Effector CD8-positive, alpha-beta T cell (primary cell): ENCODE data around the gene GLP2R.
"Not testable (repeated sequence)": the region's sequence is repeated elsewhere in the genome, so short reads cannot be mapped to it uniquely, and the experiment has no call there.

ENCODE experiments used
- DNase-seq: peaks from one replicate; lab custom pipeline; 2025; lab: John Stamatoyannopoulos, UW

Gene GLP2R

DNA sequence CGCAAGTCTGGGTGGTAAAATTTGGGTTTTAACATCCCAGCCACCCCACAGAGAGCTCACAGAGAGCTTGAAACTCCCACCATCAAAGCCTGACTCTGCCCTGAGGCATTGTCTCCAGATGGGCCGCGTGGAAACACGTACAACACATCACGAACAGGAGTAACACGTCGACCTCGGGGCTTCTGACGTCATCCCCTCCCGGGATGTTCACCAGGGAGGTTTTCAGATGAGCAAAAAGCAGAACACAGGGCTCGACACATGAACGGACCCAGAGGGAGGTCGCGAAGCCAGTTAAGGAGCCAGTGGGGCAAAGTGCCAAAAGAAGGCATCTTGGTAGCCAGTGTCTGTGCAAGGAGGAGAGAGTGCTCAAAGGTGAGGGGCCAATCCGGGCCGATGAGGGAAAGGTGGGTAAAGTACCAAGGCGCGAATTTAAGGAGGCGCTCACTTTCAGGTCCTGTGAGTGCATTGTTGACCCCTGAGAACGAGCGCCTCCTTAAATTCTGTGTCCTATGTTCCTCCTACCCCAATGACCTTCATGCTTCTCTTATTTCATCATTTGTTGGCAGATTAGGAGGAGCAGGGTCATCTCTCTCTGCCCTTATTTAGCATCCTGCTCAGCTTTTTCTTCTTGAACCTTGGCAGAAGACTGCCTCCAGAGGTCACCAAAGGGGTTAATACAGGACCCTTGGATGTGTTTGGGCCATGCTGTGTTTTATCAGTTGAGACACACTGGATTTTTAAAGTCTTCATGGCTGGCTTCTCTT, 73.7 kb downstream of the GLP2R start:
- no peak for DNase-seq

- DNase-seq = no peak
These were observed 74.4 kb downstream of the GLP2R start for GRCh38 chr17:9900044-9900594.

GRCh38 chr17:9900784-9901183, 75.1 kb downstream of the GLP2R start:
- DNase-seq = no peak

DNA sequence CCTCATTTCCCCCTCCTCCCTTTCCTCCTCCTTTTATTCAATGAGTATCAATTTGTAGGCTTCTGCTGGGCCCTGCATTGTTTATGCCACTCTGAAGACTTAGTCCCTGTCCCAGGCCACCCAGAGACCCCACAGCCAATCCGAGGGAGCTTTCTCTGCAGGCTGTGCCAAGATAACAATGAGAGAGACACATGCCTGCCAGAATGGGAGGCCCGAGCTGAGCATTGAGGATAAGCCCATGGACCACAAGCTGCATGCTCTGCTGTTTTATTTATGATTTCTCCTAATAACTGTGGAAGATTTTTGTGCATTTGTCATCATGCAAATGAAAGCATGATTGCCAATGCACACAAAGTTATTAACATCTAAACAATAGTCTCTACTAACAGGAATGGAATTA, 76.4 kb downstream of the GLP2R start:
- DNase-seq = no peak

DNA sequence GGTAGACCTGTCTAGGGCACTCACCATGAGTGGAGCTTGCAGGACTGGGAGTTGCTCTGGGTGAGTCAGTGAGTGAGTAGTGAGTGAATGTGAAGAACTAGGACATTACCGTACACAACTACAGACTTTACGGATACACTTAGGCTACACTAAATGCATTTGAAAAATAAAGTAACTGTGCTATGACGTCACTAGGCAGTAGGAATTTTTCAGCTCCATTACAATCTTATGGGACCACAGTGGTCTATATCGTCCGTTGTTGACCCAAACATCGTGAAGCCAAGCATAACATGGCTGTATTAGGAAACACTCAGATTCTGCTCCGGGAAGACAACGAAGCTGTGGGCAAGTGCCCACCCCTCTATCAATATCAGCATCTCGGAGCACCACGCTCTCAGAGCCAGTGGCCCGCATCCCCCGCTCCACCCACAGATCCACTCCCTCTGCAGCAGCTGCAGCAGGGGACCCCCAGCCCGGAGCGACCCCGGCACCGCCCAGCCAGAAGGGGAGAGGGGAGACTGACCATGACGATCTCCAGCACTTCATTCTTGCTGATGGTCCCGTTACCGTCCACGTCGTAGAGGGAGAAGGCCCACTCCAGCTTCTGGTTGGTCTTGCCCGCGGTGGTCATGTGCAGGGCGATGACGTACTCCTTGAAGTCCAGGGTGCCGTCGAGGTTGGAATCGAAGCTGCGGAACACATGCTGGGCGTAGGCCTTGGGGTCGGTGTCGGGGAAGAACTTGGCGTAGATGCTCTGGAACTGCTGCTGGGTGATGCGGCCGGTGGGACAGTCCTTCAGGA, 78.8 kb downstream of the GLP2R start:
- DNase-seq = no peak

GRCh38 chr17:9905078-9905415, 79.3 kb downstream of the GLP2R start, which contains the start of gene RCVRN:
Gene RCVRN (minus strand): TSS chr17:9905271. CDS start chr17:9905180, 91 bp downstream.
- DNase-seq = no peak

DNA sequence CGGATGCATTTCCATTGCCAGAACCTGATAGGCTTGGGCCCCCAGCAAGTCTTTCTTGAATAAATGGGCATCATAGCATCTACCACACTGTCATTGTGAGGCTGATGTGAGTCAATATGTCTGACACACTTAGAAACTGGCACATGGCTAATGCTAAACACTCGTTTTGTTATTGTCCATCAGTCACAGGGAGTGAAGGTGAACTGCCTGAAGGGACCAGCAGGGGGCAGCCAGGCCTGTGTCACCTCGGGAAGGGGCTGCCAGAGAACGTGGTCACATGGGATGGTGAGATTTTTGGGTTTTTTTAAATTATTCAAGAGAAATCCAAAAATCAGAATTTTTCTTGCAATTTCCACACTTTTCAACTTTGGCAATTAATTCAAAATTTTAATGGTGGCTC, 80.2 kb downstream of the GLP2R start:
- DNase-seq = no peak

DNA sequence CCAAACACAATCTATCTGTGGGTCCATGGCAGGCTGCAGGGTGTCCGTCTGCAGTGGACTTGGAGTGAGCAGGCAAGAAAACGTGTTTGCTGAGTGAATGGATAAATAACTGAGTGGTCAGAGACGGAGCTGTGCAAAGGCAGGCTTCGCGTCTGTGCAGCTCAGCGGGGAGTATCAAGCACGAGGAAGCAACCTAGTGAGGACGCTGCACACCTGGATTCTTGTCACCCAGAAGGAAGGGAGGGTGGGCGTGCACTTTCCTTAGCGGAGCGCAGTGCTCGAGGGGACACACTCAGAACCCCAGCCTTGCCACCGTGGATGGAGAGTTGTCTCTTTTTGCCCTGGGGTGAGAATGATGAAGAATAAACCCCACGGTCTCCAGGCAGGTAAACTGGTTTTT, 80.9 kb downstream of the GLP2R start:
- no peak for DNase-seq

DNA sequence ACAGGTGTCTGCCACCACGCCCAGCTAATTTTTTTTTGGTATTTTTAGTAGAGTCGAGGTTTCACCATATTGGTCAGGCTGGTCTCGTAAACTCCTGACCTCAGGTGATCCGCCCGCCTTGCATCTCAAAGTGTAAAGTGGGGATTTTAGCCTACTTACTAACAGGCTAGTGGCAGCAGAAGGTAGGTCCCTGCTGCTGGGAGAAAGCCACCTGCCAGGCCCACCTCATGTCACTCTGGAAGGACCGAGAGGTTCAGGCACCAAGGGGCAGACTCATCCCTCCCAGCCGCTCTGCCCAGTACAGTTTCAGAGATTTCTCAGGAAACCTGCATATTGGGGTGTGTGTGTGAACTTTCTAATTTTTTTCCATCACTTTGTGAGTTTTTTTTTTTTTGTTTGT, 81.4 kb downstream of the GLP2R start:
- DNase-seq = no peak

DNA sequence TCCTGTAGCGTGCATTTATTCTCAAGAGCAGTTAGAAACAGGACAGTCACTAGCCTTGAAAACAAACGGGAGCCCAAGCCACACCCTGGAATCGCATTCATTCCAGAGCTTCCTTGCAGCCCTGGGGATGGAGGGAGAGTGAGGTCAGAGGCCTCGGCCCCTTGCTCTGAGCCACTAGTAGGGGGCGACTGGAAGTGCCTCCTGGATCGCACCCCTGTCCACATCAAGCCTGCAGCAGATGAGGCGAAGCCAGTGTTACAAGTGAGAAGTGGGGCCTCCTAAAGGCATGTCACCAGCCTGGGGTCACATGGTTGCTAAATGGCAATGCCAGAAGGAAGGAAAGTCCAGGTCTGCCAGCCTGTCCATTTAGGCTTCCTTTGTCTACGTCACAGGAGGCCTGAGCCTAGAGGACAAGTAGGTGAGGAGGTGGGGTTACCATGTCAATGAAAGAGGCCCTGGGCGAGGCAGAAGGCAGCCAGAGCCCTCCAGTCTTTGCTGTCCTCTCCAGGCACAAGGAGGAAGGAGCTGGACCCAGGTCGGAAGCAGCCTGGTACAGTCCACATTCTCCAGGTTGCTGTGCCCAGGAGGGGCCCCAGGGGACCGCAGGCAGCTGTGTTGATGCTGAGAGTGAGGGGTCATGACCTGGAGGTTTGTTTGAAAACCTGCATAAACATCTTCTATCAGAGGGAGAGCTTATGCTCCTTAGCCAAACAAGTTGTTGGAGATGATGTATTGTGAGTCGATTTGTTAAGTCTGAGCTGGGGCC, 82.3 kb downstream of the GLP2R start:
- no peak for DNase-seq

GRCh38 chr17:9908649-9909042, 82.9 kb downstream of the GLP2R start:
- DNase-seq = no peak

- no peak for DNase-seq
These were observed 85.4 kb downstream of the GLP2R start for GRCh38 chr17:9911089-9911488.

DNA sequence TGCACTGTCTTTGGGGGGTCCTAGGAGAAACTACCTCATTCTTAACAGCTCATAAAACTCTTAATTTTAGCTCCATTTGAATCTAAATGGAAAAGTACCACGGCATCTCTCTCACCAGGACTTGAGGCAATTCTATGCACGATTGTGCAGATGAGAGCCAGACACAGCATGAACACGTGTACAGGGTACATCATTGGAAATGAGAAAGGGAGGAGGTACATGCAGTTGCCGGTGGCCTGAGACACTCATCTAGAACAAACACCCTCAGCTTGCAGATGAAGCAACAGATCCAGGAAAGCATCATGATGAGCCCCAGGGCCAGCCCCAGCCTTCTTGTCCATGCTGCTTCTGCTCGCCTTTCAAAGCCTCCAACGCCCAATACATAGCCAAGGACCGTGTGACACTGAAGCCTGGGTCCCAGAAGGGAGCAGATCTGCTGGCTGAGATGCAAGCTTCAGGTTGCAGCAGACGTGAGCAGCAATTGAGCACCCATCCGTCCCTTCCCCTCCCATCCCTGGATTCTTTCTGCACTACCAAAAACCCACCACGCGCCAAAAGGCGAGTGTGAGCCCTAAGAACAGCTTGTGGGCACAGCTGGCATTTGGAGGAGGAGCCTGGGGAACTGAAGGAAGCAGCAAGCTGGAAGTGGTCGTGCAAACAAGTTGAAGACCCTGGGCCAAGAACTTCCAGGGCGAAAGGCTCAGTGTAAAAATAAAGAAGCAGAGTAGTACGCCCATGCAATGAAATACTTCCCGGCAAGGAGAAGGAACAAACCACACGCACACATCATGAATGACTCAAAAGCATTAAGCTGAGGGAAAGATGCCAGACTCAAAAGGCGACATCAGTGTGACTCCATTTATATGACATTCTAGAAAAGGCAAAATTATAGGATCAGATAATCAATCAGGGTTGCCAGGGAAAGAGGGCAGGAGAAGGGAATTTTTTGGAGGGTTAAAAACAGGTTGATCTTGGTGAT, 86.7 kb downstream of the GLP2R start:
- no peak for DNase-seq

GRCh38 chr17:9913476-9913875, 87.8 kb downstream of the GLP2R start:
- DNase-seq = no peak

DNA sequence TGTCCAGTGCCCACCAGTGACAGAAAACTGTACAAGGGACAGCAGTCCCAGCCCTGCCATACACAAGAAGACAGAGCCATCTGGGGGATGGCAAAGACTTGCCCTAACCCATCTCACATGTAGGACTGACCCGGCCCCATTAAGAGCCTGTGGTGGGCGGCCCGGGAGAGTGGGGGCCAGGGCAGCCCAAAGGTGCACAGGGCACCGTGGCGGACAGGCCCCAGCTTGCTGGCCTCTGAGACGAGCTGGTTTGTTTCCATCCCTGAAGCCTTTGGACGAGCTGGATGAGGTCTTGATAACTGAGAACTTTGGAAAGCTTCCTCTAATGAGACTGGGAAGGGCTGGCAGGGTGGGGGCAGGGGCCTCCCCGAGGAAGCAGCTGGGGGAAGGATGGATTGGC, 90.4 kb downstream of the GLP2R start:
- no peak for DNase-seq

DNA sequence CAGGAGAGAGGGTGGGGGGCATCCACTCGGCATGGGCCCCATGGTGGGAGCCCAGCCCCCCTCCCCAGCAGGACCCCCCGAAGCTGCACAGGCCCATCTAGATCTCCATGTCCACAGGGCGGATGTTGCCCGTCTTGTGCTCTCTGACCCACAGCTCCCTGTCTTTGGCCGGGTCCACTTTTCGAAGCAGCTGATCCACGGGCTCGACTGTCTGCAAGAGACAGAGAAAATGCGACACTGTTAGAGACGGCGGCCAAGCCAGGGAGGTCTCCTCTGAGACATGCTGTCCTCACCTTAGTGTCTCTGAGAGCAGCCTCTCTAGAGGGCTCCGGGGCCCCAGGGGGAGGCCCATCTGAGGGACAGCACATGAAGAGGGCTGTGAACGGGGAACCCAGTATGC, 91.4 kb downstream of the GLP2R start:
- DNase-seq = no peak

DNA sequence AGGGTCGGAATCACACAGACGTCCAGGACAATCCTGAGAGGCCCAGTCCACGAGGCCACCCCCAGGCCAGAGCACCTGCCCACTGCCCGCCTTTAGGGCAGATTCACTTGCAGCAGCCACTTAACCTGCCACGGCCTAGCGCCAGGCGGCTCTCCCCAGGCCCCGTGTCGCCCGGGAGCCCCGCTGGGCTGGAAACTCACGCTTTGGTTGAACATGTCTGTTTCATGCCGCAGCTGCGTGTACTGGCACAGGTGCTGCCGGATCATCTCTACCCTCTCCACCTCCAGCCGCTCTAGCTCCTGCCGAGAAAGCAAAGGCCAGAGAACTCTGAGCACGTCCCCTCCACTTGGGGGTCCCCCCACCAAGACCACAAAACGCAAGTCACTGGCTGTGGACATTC, 92.1 kb downstream of the GLP2R start:
- DNase-seq = no peak

GRCh38 chr17:9918352-9918751, 92.6 kb downstream of the GLP2R start:
- DNase-seq = no peak

DNA sequence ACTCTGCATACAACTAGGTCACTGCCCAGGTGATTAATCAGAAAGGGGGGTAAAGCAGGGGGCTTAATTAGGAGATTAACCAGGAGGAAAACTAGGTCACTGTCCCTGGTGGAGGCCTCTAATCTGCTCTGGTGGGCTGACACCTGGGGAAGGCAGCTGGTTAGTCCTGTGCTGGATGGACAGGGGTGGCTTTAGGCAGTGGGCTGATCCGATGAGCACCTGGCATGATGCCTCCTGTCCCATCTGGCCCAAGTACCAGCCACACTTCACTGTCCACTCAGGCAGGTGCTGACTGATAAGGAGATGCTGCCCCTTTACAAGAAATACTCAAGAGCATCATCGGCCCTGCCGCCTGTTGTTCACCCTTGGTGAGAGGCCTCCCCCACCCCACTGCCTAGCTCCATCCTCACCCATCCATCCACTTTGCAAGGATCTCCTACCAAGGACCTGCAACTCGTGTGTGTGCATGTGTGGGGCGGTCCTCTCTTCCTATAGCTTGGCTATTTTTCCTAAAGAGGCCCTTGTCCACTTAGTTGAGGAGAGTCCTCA, 93.2 kb downstream of the GLP2R start:
- no peak for DNase-seq

DNA sequence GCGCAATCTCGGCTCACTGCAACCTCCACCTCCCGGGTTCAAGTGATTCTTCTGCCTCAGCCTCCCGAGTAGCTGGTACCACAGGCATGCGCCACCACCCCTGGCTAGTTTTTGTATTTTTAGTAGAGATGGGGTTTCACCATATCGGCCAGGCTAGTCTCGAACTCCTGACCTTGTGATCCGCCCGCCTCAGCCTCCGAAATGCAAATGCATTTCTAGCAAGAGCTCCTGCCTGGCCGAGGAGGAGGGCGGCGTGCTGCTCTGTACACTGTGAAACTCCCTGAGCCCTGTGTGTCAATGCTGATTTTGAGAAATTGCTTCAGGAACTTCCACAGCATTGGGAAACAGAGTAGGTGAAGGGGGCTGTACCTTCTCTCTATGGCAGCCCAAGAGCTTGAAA, 95.5 kb downstream of the GLP2R start:
- not testable (repeated sequence) for DNase-seq
